Prostate gland (tissue), 2 donors: Measurements from ENCODE around the gene ARMH3. TPM values are rescaled to one million over a fixed set of nuclear protein-coding genes. Genes with fewer than 3 reads are reported as not detected.

Experiments
- DNase-seq: peaks from one replicate; pipeline ENCODE4 v3.0.0-alpha.2; 2019; ENCODE audit warnings: low spot score
- H3K27ac ChIP-seq, 2 donors: fragments of 200-600 bp; sonication (generic); 2 replicates each; pipeline ENCODE4 v1.5.1; 2017 to 2019
- H3K27me3 ChIP-seq: fragments of 200-600 bp; sonication (generic); replicated peaks from 2 replicates; pipeline ENCODE4 v1.5.1; 2019; ENCODE audit not compliant: insufficient read depth
- H3K36me3 ChIP-seq, 2 donors: fragments of 200-600 bp; sonication (generic); 1 replicate in 1 of 2; 2 replicates in 1 of 2; pipeline versions ENCODE4 v1.5.1 to v1.8.1; 2017 to 2019
- H3K4me1 ChIP-seq: fragments of 200-600 bp; sonication (generic); replicated peaks from 2 replicates; pipeline ENCODE4 v1.5.1; 2019
- H3K4me3 ChIP-seq, 2 donors: fragments of 200-600 bp; sonication (generic); 2 replicates each; pipeline ENCODE4 v1.5.1; 2017 to 2019
- H3K9me3 ChIP-seq: fragments of 200-600 bp; sonication (generic); 2 replicates; pipeline ENCODE4 v1.5.1; 2017
- POLR2A ChIP-seq: fragments of 450-650 bp; IDR thresholded peaks from one replicate; pipeline ENCODE4 v1.6.1; 2016; ENCODE audit warnings: antibody characterized with exemption, mild to moderate bottlenecking
- POLR2AphosphoS5 ChIP-seq: sonication (generic); formaldehyde crosslinking; IDR thresholded peaks from one replicate; pipeline ENCODE4 v1.6.1; 2017; ENCODE audit warnings: antibody characterized with exemption
- WGBS: methylation state at CpG from one replicate; pipeline ENCODE4 v1.1.5; 2018; 5-methylcytosine and 5-hydroxymethylcytosine counted together
- intact Hi-C: fragments of 100-400 bp; cut with DNase I; formaldehyde crosslinking; loops from one replicate; pipeline ENCODE4 v1.14.2; 2022
- total RNA-seq, 2 donors: library from RNA; depleted of rRNA; stranded (reverse); fragments of >200 nt; gene quantifications; one replicate each; pipeline ENCODE4 v1.1.0, GENCODE V29; 2016
- TF ChIP-seq, protein P1 (sequence below), 4 experiments: fragments of 200-600 bp in 2 of 4; fragments of 450-650 bp in 2 of 4; sonication (generic) in 2 of 4; IDR thresholded peaks; 1 replicate in 3 of 4; 2 replicates in 1 of 4; pipeline ENCODE4 v1.5.1; 2016 to 2019; ENCODE audit warnings: antibody characterized with exemption in 4 of 4, mild to moderate bottlenecking in 2 of 4, moderate library complexity in 2 of 4

ARMH3 gene
- total RNA-seq, 2 donors from 2014 or later, result 15.1 to 20.5 TPM

GRCh38 chr10:101905251-101905650, 150.7 kb downstream of the ARMH3 start:
- Histone ChIP-seq H3K4me3 (no peak overlapping the region), H3K27me3 (no peaks in the 10 kb centered on the region), H3K36me3 (no peaks in the 10 kb centered on the region), H3K4me1 (no peaks in the 10 kb centered on the region), H3K9me3 (no peaks in the 10 kb centered on the region), H3K27ac (no peak overlapping the region)
- 100% methylated on average over 2 of the region's 2 CpGs for WGBS
- DNase-seq, result no peak
- intact Hi-C loops, result no loop called here
- TF ChIP-seq, protein P1, sequence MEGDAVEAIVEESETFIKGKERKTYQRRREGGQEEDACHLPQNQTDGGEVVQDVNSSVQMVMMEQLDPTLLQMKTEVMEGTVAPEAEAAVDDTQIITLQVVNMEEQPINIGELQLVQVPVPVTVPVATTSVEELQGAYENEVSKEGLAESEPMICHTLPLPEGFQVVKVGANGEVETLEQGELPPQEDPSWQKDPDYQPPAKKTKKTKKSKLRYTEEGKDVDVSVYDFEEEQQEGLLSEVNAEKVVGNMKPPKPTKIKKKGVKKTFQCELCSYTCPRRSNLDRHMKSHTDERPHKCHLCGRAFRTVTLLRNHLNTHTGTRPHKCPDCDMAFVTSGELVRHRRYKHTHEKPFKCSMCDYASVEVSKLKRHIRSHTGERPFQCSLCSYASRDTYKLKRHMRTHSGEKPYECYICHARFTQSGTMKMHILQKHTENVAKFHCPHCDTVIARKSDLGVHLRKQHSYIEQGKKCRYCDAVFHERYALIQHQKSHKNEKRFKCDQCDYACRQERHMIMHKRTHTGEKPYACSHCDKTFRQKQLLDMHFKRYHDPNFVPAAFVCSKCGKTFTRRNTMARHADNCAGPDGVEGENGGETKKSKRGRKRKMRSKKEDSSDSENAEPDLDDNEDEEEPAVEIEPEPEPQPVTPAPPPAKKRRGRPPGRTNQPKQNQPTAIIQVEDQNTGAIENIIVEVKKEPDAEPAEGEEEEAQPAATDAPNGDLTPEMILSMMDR (IDR thresholded peaks at IDR 0.05), result no peak
- TF ChIP-seq POLR2AphosphoS5 (no peak), POLR2A (no peak)

- Histone ChIP-seq H3K4me1 (no peaks in the 10 kb centered on the region), H3K36me3 (no peaks in the 10 kb centered on the region), H3K27me3 (no peaks in the 10 kb centered on the region), H3K9me3 (no peaks in the 10 kb centered on the region), H3K27ac (no peak overlapping the region), H3K4me3 (no peak overlapping the region)
- intact Hi-C loops, result no loop called here
- DNase-seq, result no peak
- TF ChIP-seq, protein P1 (IDR thresholded peaks at IDR 0.05), result no peak
- TF ChIP-seq POLR2AphosphoS5 (no peak), POLR2A (no peak)
- 66% methylated on average over 7 of the region's 7 CpGs for WGBS
Measured at GRCh38 chr10:101903827-101904550, 152.0 kb downstream of the ARMH3 start.

DNA sequence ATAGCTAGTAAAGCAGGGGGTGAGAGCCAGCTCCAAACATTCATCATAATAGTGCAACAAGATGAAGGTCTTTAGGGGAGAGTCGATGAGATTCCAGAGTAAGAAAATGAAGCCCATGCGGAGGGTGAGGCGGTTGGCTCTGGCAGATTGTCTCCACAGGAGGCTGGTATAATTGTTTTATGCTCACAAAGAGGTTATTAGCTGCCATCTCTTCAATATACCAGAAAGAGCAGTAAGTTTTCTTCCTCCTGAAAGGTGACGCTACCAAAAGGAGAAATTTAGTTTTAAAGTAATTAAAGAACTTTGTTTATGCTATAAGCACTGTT, 153.2 kb downstream of the ARMH3 start:
- intact Hi-C loops, result no loop called here
- WGBS, result 88% methylated on average over 4 of the region's 4 CpGs
- TF ChIP-seq POLR2AphosphoS5 (no peak), POLR2A (no peak)
- TF ChIP-seq, protein P1 (IDR thresholded peaks at IDR 0.05), result no peak
- Histone ChIP-seq H3K36me3 (no peaks in the 10 kb centered on the region), H3K9me3 (no peaks in the 10 kb centered on the region), H3K4me1 (no peaks in the 10 kb centered on the region), H3K27me3 (no peaks in the 10 kb centered on the region), H3K27ac (no peak overlapping the region), H3K4me3 (no peak overlapping the region)
- DNase-seq, result no peak

GRCh38 chr10:101902032-101902819, 153.7 kb downstream of the ARMH3 start:
- Histone ChIP-seq H3K4me3 (no peak overlapping the region), H3K9me3 (no peaks in the 10 kb centered on the region), H3K27ac (no peak overlapping the region), H3K36me3 (no peaks in the 10 kb centered on the region), H3K27me3 (no peaks in the 10 kb centered on the region), H3K4me1 (no peaks in the 10 kb centered on the region)
- TF ChIP-seq, protein P1 (IDR thresholded peaks at IDR 0.05), result no peak
- TF ChIP-seq POLR2A, result no peak
- TF ChIP-seq POLR2AphosphoS5, result no peak
- intact Hi-C loops, result no loop called here
- WGBS, result 87% methylated on average over 7 of the region's 7 CpGs
- no peak for DNase-seq
